H1 (cell line): ENCODE results near the gene DBH. TPM values are rescaled to one million over a fixed set of nuclear protein-coding genes. Genes with fewer than 3 reads are reported as not detected.

Experiments
- EP300 ChIP-seq, 2 experiments: IDR thresholded peaks; 1 replicate in 1 of 2; 2 replicates in 1 of 2; pipeline ENCODE4 v1.6.1; 2011 to 2012; ENCODE audit warnings: low read depth in 2 of 2, low read length in 2 of 2, mild to moderate bottlenecking in 2 of 2, borderline replicate concordance in 1 of 2, inconsistent platforms in 1 of 2, moderate library complexity in 1 of 2
- POLR2AphosphoS5 ChIP-seq: IDR thresholded peaks from 2 replicates; pipeline ENCODE4 v1.6.1; 2011; ENCODE audit warnings: low read depth, low read length
- RNF2 ChIP-seq: fragments of 200-900, 300-1000 bp; sonication (generic); IDR thresholded peaks from 2 replicates; pipeline ENCODE4 v1.7.1; 2016; ENCODE audit warnings: borderline replicate concordance, low read depth, mild to moderate bottlenecking, antibody characterized with exemption, low read length; ENCODE audit not compliant: poor library complexity, severe bottlenecking; ENCODE audit errors: missing control alignments
- SP1 ChIP-seq: IDR thresholded peaks from 2 replicates; pipeline ENCODE4 v1.6.1; 2011; ENCODE audit warnings: low read depth, low read length
- SUZ12 ChIP-seq: fragments of 200-600 bp; sonication (generic); IDR thresholded peaks from 2 replicates; pipeline ENCODE4 v1.6.1; 2012; ENCODE audit warnings: mild to moderate bottlenecking, inconsistent platforms, low read length, moderate library complexity, mixed read lengths
- TAF7 ChIP-seq: optimal IDR thresholded peaks from 2 replicates; pipeline ENCODE3; 2011; ENCODE audit warnings: low read depth, mild to moderate bottlenecking, inconsistent platforms, low read length, moderate library complexity, borderline replicate concordance
- ZNF274 ChIP-seq: IDR thresholded peaks from 2 replicates; pipeline ENCODE4 v1.7.0; 2012; ENCODE audit warnings: low read length, borderline replicate concordance; ENCODE audit errors: extremely low read depth
- polyA plus RNA-seq, 7 experiments: library from polyadenylated mRNA; depleted of rRNA in 3 of 7; stranded (reverse) in 5 of 7; unstranded in 2 of 7; fragments of >200 nt in 5 of 7; fragments of 200-250 nt in 2 of 7; gene quantifications; 1 replicate in 5 of 7; 2 replicates in 1 of 7; 4 replicates in 1 of 7; pipeline versions ENCODE4 v1.2.1 to v1.2.3, GENCODE V29; 2011 to 2013; ENCODE audit warnings: missing spikeins in 2 of 7, mixed read lengths in 2 of 7
- total RNA-seq: library from RNA; stranded (reverse); fragmentation: NEBNext Ultra II Directional; extraction: Animal tissue kit (Norgen Biotek cat#: 25700); gene quantifications from 2 replicates; pipeline ENCODE4 v1.2.1, GENCODE V29; 2021
- TF ChIP-seq, protein P1 (sequence below): fragments of 300-600 bp; sonication (generic); IDR thresholded peaks from 2 replicates; pipeline ENCODE4 v1.7.1; 2012; ENCODE audit warnings: low read length, moderate library complexity, mild to moderate bottlenecking, inconsistent platforms; ENCODE audit not compliant: insufficient replicate concordance

DBH gene
- total and polyA plus RNA-seq, 2 of the 8 experiments (the other 6 are each of a cell fraction or from before 2014, with no cell fraction given), result 0.18 TPM; not detected in 1

DNA sequence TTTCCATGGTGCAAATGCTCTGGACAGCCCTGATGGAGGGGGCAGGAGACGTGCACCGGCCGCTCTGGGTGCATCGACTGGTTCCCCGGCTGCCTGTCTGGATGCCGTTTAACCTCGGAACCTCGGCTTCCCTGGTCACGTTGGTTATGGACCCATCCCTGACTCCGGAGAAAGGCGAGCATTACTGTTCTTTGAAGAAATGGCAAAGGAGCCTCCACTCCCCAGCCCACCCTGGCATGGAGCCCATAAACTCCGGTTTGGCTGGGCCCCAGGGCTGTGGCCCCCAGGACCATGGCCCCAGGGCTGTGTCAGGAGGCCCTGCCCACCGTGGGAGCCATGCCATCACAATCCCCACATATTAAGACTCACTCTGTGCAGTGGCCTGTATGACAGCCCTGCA is 28.9 kb downstream of the DBH start (continued):
- TF ChIP-seq, protein P1, sequence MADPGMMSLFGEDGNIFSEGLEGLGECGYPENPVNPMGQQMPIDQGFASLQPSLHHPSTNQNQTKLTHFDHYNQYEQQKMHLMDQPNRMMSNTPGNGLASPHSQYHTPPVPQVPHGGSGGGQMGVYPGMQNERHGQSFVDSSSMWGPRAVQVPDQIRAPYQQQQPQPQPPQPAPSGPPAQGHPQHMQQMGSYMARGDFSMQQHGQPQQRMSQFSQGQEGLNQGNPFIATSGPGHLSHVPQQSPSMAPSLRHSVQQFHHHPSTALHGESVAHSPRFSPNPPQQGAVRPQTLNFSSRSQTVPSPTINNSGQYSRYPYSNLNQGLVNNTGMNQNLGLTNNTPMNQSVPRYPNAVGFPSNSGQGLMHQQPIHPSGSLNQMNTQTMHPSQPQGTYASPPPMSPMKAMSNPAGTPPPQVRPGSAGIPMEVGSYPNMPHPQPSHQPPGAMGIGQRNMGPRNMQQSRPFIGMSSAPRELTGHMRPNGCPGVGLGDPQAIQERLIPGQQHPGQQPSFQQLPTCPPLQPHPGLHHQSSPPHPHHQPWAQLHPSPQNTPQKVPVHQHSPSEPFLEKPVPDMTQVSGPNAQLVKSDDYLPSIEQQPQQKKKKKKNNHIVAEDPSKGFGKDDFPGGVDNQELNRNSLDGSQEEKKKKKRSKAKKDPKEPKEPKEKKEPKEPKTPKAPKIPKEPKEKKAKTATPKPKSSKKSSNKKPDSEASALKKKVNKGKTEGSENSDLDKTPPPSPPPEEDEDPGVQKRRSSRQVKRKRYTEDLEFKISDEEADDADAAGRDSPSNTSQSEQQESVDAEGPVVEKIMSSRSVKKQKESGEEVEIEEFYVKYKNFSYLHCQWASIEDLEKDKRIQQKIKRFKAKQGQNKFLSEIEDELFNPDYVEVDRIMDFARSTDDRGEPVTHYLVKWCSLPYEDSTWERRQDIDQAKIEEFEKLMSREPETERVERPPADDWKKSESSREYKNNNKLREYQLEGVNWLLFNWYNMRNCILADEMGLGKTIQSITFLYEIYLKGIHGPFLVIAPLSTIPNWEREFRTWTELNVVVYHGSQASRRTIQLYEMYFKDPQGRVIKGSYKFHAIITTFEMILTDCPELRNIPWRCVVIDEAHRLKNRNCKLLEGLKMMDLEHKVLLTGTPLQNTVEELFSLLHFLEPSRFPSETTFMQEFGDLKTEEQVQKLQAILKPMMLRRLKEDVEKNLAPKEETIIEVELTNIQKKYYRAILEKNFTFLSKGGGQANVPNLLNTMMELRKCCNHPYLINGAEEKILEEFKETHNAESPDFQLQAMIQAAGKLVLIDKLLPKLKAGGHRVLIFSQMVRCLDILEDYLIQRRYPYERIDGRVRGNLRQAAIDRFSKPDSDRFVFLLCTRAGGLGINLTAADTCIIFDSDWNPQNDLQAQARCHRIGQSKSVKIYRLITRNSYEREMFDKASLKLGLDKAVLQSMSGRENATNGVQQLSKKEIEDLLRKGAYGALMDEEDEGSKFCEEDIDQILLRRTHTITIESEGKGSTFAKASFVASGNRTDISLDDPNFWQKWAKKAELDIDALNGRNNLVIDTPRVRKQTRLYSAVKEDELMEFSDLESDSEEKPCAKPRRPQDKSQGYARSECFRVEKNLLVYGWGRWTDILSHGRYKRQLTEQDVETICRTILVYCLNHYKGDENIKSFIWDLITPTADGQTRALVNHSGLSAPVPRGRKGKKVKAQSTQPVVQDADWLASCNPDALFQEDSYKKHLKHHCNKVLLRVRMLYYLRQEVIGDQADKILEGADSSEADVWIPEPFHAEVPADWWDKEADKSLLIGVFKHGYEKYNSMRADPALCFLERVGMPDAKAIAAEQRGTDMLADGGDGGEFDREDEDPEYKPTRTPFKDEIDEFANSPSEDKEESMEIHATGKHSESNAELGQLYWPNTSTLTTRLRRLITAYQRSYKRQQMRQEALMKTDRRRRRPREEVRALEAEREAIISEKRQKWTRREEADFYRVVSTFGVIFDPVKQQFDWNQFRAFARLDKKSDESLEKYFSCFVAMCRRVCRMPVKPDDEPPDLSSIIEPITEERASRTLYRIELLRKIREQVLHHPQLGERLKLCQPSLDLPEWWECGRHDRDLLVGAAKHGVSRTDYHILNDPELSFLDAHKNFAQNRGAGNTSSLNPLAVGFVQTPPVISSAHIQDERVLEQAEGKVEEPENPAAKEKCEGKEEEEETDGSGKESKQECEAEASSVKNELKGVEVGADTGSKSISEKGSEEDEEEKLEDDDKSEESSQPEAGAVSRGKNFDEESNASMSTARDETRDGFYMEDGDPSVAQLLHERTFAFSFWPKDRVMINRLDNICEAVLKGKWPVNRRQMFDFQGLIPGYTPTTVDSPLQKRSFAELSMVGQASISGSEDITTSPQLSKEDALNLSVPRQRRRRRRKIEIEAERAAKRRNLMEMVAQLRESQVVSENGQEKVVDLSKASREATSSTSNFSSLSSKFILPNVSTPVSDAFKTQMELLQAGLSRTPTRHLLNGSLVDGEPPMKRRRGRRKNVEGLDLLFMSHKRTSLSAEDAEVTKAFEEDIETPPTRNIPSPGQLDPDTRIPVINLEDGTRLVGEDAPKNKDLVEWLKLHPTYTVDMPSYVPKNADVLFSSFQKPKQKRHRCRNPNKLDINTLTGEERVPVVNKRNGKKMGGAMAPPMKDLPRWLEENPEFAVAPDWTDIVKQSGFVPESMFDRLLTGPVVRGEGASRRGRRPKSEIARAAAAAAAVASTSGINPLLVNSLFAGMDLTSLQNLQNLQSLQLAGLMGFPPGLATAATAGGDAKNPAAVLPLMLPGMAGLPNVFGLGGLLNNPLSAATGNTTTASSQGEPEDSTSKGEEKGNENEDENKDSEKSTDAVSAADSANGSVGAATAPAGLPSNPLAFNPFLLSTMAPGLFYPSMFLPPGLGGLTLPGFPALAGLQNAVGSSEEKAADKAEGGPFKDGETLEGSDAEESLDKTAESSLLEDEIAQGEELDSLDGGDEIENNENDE, result no peak
- no peak for TF ChIP-seq EP300 (IDR thresholded peaks at IDR 0.05; ENCODE audit: borderline replicate concordance in 1 of 2, low read depth in 2 of 2, low read length in 2 of 2)
- no peak for TF ChIP-seq SP1
- TF ChIP-seq SUZ12, result no peak
- no peak for TF ChIP-seq RNF2
- TF ChIP-seq POLR2AphosphoS5, result no peak
- TF ChIP-seq ZNF274, result no peak
- no peak for TF ChIP-seq TAF7
